Thoracic aorta (tissue), 2 donors: ENCODE measurements around the gene TBC1D2. TPM values are rescaled to one million over a fixed set of nuclear protein-coding genes. Genes with fewer than 3 reads are reported as not detected.

Source experiments
- ATAC-seq: fragments of 150-250 bp; one replicate; pipeline ENCODE4 v1.8.0; 2017; ENCODE audit warnings: low read depth; ENCODE audit not compliant: insufficient number of reproducible peaks, low FRiP score
- DNase-seq: peaks from one replicate; pipeline ENCODE4 v3.0.0-alpha.2; 2020; ENCODE audit warnings: low spot score
- H3K27ac ChIP-seq, 2 donors: fragments of 200-600 bp; sonication (generic); 1 replicate in 1 of 2; 2 replicates in 1 of 2; pipeline ENCODE4 v1.5.1; 2016; ENCODE audit warnings: mild to moderate bottlenecking in 2 of 2, moderate library complexity in 2 of 2
- H3K27me3 ChIP-seq: fragments of 200-600 bp; sonication (generic); replicated peaks from 2 replicates; pipeline ENCODE4 v1.6.0; 2016; ENCODE audit warnings: mild to moderate bottlenecking; ENCODE audit not compliant: insufficient read depth
- H3K36me3 ChIP-seq: fragments of 200-600 bp; sonication (generic); one replicate; pipeline ENCODE4 v1.5.1; 2016
- H3K4me1 ChIP-seq, 2 donors: fragments of 200-600 bp; sonication (generic); 1 replicate in 1 of 2; 2 replicates in 1 of 2; pipeline versions ENCODE4 v1.5.1 to v1.6.0; 2016; ENCODE audit warnings: low read depth in 2 of 2, mild to moderate bottlenecking in 1 of 2; ENCODE audit not compliant: control insufficient read depth in 1 of 2
- H3K4me3 ChIP-seq: fragments of 200-600 bp; sonication (generic); 2 replicates; pipeline ENCODE4 v1.5.1; 2016; ENCODE audit warnings: mild to moderate bottlenecking
- H3K9me3 ChIP-seq: fragments of 200-600 bp; sonication (generic); 2 replicates; pipeline ENCODE4 v1.5.1; 2016
- total RNA-seq, 2 donors: library from RNA; depleted of rRNA; stranded (reverse); fragments of >200 nt; gene quantifications; one replicate each; pipeline versions ENCODE4 v1.1.0 to v1.2.3, GENCODE V29; 2016
- TF ChIP-seq, protein P1 (sequence below): fragments of 200-600 bp; sonication (generic); IDR thresholded peaks from one replicate; pipeline ENCODE4 v1.5.1; 2019; ENCODE audit warnings: antibody characterized with exemption

TBC1D2 gene
- total RNA-seq, 2 donors from 2014 or later = 22.3 to 23.7 TPM

DNA sequence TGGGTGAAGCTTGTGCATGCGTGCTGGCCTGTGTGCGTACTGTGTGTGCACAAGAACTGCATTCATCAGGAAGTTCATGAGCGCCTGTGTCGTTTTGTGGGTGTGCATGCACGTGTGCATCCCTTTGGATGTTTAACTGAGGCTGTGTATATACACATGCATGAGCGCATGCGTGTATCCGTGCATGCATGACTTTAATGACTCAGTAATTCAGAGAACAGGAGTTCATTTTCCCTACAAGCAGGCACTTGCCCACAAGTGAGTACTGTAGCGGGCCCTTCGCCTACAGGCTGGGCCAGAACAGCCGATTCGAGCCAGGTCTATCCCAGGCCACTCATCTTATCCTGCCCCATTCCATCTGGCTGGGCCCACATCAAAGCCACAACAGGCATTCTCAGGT, 92.8 kb downstream of the TBC1D2 start:
- Histone ChIP-seq H3K9me3 (no peaks in the 10 kb centered on the region), H3K27me3 (no peaks in the 10 kb centered on the region), H3K4me3 (no peak overlapping the region), H3K27ac (no peak overlapping the region), H3K4me1 (no peaks in the 10 kb centered on the region), H3K36me3 (no peaks in the 10 kb centered on the region)
- DNase-seq = no peak
- TF ChIP-seq, protein P1, sequence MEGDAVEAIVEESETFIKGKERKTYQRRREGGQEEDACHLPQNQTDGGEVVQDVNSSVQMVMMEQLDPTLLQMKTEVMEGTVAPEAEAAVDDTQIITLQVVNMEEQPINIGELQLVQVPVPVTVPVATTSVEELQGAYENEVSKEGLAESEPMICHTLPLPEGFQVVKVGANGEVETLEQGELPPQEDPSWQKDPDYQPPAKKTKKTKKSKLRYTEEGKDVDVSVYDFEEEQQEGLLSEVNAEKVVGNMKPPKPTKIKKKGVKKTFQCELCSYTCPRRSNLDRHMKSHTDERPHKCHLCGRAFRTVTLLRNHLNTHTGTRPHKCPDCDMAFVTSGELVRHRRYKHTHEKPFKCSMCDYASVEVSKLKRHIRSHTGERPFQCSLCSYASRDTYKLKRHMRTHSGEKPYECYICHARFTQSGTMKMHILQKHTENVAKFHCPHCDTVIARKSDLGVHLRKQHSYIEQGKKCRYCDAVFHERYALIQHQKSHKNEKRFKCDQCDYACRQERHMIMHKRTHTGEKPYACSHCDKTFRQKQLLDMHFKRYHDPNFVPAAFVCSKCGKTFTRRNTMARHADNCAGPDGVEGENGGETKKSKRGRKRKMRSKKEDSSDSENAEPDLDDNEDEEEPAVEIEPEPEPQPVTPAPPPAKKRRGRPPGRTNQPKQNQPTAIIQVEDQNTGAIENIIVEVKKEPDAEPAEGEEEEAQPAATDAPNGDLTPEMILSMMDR = no peak
- no peak for ATAC-seq

DNA sequence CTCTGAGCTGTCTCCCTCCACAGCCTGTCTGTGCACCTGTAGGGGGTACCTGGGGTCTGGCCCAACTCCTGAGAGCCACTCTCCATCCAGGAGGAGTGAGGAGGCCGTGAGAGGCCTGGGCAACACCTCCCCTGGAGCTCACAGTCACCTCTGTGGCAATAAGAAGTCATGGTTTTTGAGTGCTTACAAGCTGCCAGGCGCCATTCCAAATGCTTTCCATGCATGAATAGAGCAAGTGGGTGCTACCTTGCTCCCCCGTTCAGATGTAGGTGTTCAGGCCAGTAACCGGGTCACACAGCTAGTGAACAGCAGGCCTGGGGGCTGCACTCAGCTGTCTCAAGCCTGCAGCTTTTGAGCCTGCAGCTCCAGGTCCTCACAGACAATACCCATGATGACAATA, 93.6 kb downstream of the TBC1D2 start:
- no peaks in the 10 kb centered on the region for H3K4me1 ChIP-seq
- TF ChIP-seq, protein P1 = no peak
- no peaks in the 10 kb centered on the region for H3K36me3 ChIP-seq
- H3K4me3 ChIP-seq = no peak overlapping the region
- no peak for DNase-seq
- H3K27ac ChIP-seq = no peak overlapping the region
- no peaks in the 10 kb centered on the region for H3K9me3 ChIP-seq
- no peaks in the 10 kb centered on the region for H3K27me3 ChIP-seq
- ATAC-seq = no peak

DNA sequence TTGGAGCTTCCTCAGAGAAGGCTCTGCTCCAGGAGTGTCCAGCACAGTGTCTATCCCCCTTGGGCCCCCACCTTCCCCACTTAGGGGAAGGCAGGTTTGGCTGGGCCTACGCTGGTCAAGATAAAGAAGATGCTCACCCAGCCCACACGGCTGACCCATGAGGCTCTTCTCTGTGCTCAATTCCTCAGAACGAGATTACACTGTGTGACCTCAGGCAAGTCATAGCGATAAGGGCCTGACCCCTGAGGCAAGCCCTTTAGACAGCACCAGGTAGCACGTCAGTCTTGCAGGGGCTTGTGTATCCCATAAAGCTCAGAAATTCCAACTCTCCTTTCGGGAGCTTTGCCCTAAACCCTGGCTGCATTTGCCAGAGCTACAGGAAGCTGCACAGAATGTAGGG, 95.7 kb downstream of the TBC1D2 start:
- TF ChIP-seq, protein P1 = no peak
- Histone ChIP-seq H3K27ac (no peak overlapping the region), H3K36me3 (no peaks in the 10 kb centered on the region), H3K27me3 (no peaks in the 10 kb centered on the region), H3K4me1 (no peaks in the 10 kb centered on the region), H3K4me3 (no peak overlapping the region), H3K9me3 (no peaks in the 10 kb centered on the region)
- ATAC-seq (no peak), DNase-seq (no peak)

GRCh38 chr9:98159301-98159700, 96.1 kb downstream of the TBC1D2 start:
- H3K4me3 ChIP-seq = no peak overlapping the region
- no peak for DNase-seq
- TF ChIP-seq, protein P1 = no peak
- H3K27me3 ChIP-seq = no peaks in the 10 kb centered on the region
- no peak overlapping the region for H3K27ac ChIP-seq
- no peaks in the 10 kb centered on the region for H3K9me3 ChIP-seq
- no peaks in the 10 kb centered on the region for H3K36me3 ChIP-seq
- no peaks in the 10 kb centered on the region for H3K4me1 ChIP-seq
- ATAC-seq = no peak

GRCh38 chr9:98158071-98158831, 97.2 kb downstream of the TBC1D2 start:
- DNase-seq (no peak), ATAC-seq (no peak)
- Histone ChIP-seq H3K27me3 (no peaks in the 10 kb centered on the region), H3K9me3 (no peaks in the 10 kb centered on the region), H3K4me1 (no peaks in the 10 kb centered on the region), H3K4me3 (no peak overlapping the region), H3K36me3 (no peaks in the 10 kb centered on the region), H3K27ac (no peak overlapping the region)
- TF ChIP-seq, protein P1 = no peak
